Activated CD4-positive, alpha-beta T cell treated with anti-CD3 and anti-CD28 coated beads for 36 hours (primary cell): Measurements from ENCODE around the gene C2CD4D. TPM values are rescaled to one million over a fixed set of nuclear protein-coding genes. Genes with fewer than 3 reads are reported as not detected.
"Not testable (repeated sequence)": the region's sequence is repeated elsewhere in the genome, so short reads cannot be mapped to it uniquely, and the experiment has no call there.

Experiments used
- ATAC-seq: fragments of 200-7000 bp; cut with Tn5 transposase; one replicate; pipeline ENCODE4 v1.10.0; 2021; ENCODE audit warnings: mild to moderate bottlenecking, moderate library complexity
- CTCF ChIA-PET: fragments of 350-600 bp; sonication (Branson Sonifier 250); formaldehyde crosslinking; loops from one replicate; lab custom pipeline; 2021; ENCODE audit warnings: antibody characterized with exemption; lab: Charles Lee
- POLR2A ChIA-PET: fragments of 350-600 bp; sonication (Branson Sonifier 250); formaldehyde crosslinking; loops from one replicate; lab custom pipeline; 2021; ENCODE audit warnings: antibody characterized with exemption, inconsistent platforms; lab: Charles Lee
- DNase-seq: peaks from one replicate; pipeline ENCODE4 v3.0.0-alpha.2; 2020
- H3K27ac Mint-ChIP-seq: one replicate; pipeline ENCODE4 v1.8.0; 2021; ENCODE audit warnings: mixed read lengths
- H3K27me3 Mint-ChIP-seq: one replicate; pipeline ENCODE4 v1.8.0; 2021; ENCODE audit warnings: mixed read lengths
- H3K36me3 Mint-ChIP-seq: one replicate; pipeline ENCODE4 v1.8.0; 2021; ENCODE audit warnings: low read depth, mixed read lengths
- H3K4me1 Mint-ChIP-seq: one replicate; pipeline ENCODE4 v1.8.0; 2021; ENCODE audit warnings: mixed read lengths
- H3K4me3 Mint-ChIP-seq: one replicate; pipeline ENCODE4 v1.8.0; 2021; ENCODE audit warnings: mild to moderate bottlenecking, moderate library complexity, mixed read lengths
- H3K9me3 Mint-ChIP-seq: one replicate; pipeline ENCODE4 v1.8.0; 2021; ENCODE audit warnings: low read depth, mixed read lengths
- intact Hi-C, 2 experiments: fragments of 100-400 bp; cut with DNase I in 1 of 2; cut with micrococcal nuclease in 1 of 2; formaldehyde crosslinking; loops; one replicate each; pipeline versions ENCODE4 v1.14.2 to v1.15.1; 2022 to 2024; cut with DNase I, micrococcal nuclease
- total RNA-seq, 2 experiments: library from RNA; stranded (reverse); gene quantifications; one replicate each; pipeline ENCODE4 v1.2.3, GENCODE V29; 2021

C2CD4D gene
- total RNA-seq, 2 experiments from 2014 or later, result 2.1 to 2.4 TPM

DNA sequence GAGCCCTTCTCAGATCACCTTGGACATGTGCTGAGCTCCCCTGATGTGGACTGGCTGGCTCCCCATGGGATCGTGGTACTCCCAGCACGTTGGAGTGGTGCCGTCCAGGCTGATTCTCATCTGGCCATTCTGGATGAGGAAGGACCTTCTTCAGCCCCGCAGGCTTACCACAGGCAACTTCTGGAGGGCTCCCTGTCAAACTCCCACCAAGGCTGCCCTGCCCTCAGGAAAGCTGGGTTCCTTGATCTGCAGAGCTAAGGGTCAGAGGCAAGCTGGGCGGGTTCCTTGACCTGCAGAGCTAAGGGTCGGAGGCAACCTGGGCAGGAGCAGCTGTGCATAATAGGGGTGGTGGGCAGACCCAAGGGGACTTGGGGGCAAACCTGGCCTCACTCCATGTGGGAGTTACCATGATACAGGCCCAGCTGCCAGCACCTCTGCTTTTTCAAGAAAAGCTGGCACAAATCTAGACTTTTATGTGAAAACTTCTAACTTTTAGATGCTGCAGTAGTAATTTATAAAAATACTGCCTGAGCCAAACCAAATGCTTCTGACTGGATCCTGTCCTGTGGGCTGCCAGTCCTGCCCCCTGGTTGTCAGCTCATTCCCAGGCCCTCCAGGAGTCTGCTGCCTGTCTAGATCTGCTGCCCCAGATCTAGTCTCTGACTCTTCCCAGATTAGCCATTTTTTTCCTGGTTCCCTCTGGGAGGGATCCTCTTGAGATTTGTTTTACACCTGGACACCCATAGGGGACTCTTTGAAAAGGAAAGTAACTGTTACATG, 19.5 kb upstream of the C2CD4D start:
- DNase-seq (no peak), ATAC-seq (no peak)
- Mint-ChIP-seq H3K27me3 (no peaks in the 10 kb centered on the region), H3K36me3 (no peaks in the 10 kb centered on the region), H3K9me3 (no peaks in the 10 kb centered on the region), H3K4me1 (no peaks in the 10 kb centered on the region), H3K27ac (no peak overlapping the region), H3K4me3 (no peak overlapping the region)
- CTCF ChIA-PET, result interaction anchor here (0.7 to 1.6 kb wide), 7 partner anchors 10 to 265 kb away, joined by 3 to 5 read pairs (median 4); no protein-coding TSS in a partner anchor
- POLR2A ChIA-PET, result no interaction called here
- intact Hi-C loops, result no loop called here

DNA sequence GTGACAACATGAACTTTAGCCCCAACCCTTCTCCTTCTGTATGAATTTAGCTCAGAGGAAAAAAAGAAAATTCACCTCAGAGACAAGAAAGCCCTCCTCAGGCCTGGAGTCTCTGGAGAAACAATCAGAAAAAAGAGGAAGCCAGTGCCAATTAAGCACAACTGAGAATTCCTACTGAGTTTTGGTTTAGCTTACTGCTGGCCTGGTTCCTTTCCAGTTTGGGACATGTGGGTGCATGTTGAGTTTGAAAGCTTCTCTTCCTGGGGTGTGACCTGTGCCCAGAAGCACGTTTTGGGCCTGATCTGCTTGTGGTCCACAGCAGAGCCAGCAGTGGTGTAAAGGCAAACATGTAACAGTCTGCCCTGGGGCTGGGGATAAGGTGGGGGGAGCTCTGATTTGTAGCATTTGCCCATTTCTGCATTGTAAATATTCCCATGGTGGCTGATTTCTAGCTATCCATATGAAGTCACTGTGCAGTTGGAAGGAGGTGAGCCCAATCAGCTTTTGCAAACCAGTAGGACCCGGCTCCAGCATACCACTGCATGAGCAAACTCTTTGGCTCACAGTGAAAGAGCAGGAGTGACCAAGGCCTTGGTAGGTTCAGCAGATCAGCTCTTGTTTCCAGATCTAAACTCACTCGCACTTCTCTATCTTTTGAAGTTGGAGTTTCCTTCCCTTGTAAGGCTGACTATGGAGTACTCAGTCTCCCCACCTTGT, 18.6 kb upstream of the C2CD4D start:
- H3K27ac Mint-ChIP-seq, result peak overlapping the region; percentile 34
- DNase-seq, result no peak
- ATAC-seq, result no peak
- ChIA-PET POLR2A (no interaction called here), CTCF (interaction anchor here (0.6 to 1.6 kb wide), 5 partner anchors 22 to 601 kb away, joined by 3 to 5 read pairs (median 4); no protein-coding TSS in a partner anchor)
- intact Hi-C loops, result no loop called here
- no peaks in the 10 kb centered on the region for H3K9me3 Mint-ChIP-seq
- no peaks in the 10 kb centered on the region for H3K4me1 Mint-ChIP-seq
- no peaks in the 10 kb centered on the region for H3K36me3 Mint-ChIP-seq
- H3K4me3 Mint-ChIP-seq, result no peak overlapping the region
- no peaks in the 10 kb centered on the region for H3K27me3 Mint-ChIP-seq

DNA sequence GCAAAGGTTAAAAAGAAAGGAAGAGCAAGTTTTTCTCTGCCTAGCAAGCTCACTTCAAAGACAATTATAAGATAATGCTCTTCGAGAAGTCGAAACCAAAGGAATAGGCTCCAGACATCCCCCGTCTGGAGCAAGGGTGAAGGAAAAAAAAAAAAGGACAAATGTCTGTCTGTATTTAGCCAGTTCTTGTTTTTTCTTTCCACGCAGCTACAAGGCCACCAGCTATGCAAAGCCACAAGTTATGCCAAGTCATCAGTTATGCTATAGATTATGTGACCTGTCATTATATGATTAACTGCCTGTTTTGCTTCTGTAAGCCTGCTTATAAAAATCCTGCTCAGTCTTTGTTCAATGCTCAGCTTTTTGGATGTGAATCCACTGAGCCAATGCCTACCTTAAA, 16.3 kb upstream of the C2CD4D start:
- Mint-ChIP-seq H3K27me3 (no peaks in the 10 kb centered on the region), H3K27ac (no peak overlapping the region), H3K36me3 (peaks cover 1% of the 10 kb centered on the region), H3K9me3 (no peaks in the 10 kb centered on the region), H3K4me3 (no peak overlapping the region), H3K4me1 (no peaks in the 10 kb centered on the region)
- ATAC-seq (no peak), DNase-seq (no peak)
- intact Hi-C loops, result no loop called here
- CTCF ChIA-PET, result interaction anchor here (0.6 to 0.7 kb wide), 2 partner anchors 21 to 25 kb away, joined by 3 to 4 read pairs; no protein-coding TSS in a partner anchor
- POLR2A ChIA-PET, result interaction anchor here (0.6 kb wide), 1 partner anchor 37 kb away, joined by 3 read pairs; no protein-coding TSS in a partner anchor

- H3K27me3 Mint-ChIP-seq, H3K36me3 Mint-ChIP-seq, H3K4me3 Mint-ChIP-seq, H3K9me3 Mint-ChIP-seq, H3K27ac Mint-ChIP-seq, intact Hi-C loops, DNase-seq, H3K4me1 Mint-ChIP-seq, ATAC-seq: not testable (repeated sequence)
- ChIA-PET POLR2A (interaction anchor here (0.6 kb wide), 1 partner anchor 38 kb away, joined by 3 read pairs; no protein-coding TSS in a partner anchor), CTCF (interaction anchor here (0.6 to 0.7 kb wide), 2 partner anchors 20 to 26 kb away, joined by 3 to 4 read pairs; no protein-coding TSS in a partner anchor)
These were observed 15.9 kb upstream of the C2CD4D start for GRCh38 chr1:151855516-151855915.

GRCh38 chr1:151854658-151855057, 15.0 kb upstream of the C2CD4D start:
- peaks cover 9% of the 10 kb centered on the region for H3K36me3 Mint-ChIP-seq

GRCh38 chr1:151853411-151853943, 13.9 kb upstream of the C2CD4D start, which contains the start of gene THEM5:
THEM5 (minus strand) TSS chr1:151853712; CDS start chr1:151853565, 147 bp downstream.
- peaks cover 12% of the 10 kb centered on the region for H3K4me1 Mint-ChIP-seq
- H3K27ac Mint-ChIP-seq, result no peak within 1 kb of the TSS
- ATAC-seq (no peak), DNase-seq (no peak)
- intact Hi-C loops, result no loop called here
- ChIA-PET POLR2A (no interaction called here), CTCF (interaction anchor here (0.7 to 0.8 kb wide), 2 partner anchors 32 to 64 kb away, joined by 3 read pairs; no protein-coding TSS in a partner anchor)
- no peaks in the 10 kb centered on the region for H3K9me3 Mint-ChIP-seq
- no peaks in the 10 kb centered on the region for H3K27me3 Mint-ChIP-seq
- H3K36me3 Mint-ChIP-seq, result peaks cover 13% of the 10 kb centered on the region
- H3K4me3 Mint-ChIP-seq, result no peak within 1 kb of the TSS

More at GRCh38 chr1:151854658-151855057, 15.0 kb upstream of the C2CD4D start:
- POLR2A ChIA-PET, result no interaction called here
- no peaks in the 10 kb centered on the region for H3K4me1 Mint-ChIP-seq
- H3K9me3 Mint-ChIP-seq, result no peaks in the 10 kb centered on the region
- H3K4me3 Mint-ChIP-seq, result no peak overlapping the region
- CTCF ChIA-PET, result no interaction called here
- intact Hi-C loops, result no loop called here
- ATAC-seq, result no peak
- no peaks in the 10 kb centered on the region for H3K27me3 Mint-ChIP-seq
- no peak overlapping the region for H3K27ac Mint-ChIP-seq
- DNase-seq, result no peak

- Mint-ChIP-seq H3K27ac (no peak overlapping the region), H3K9me3 (no peaks in the 10 kb centered on the region), H3K4me3 (no peak overlapping the region), H3K27me3 (no peaks in the 10 kb centered on the region), H3K4me1 (peaks cover 18% of the 10 kb centered on the region), H3K36me3 (peaks cover 13% of the 10 kb centered on the region)
- ATAC-seq (no peak), DNase-seq (no peak)
- ChIA-PET CTCF (interaction anchor here (0.8 kb wide), 1 partner anchor 64 kb away, joined by 3 read pairs; no protein-coding TSS in a partner anchor), POLR2A (no interaction called here)
- intact Hi-C loops, result no loop called here
These were observed 13.1 kb upstream of the C2CD4D start for GRCh38 chr1:151852733-151853132.

DNA sequence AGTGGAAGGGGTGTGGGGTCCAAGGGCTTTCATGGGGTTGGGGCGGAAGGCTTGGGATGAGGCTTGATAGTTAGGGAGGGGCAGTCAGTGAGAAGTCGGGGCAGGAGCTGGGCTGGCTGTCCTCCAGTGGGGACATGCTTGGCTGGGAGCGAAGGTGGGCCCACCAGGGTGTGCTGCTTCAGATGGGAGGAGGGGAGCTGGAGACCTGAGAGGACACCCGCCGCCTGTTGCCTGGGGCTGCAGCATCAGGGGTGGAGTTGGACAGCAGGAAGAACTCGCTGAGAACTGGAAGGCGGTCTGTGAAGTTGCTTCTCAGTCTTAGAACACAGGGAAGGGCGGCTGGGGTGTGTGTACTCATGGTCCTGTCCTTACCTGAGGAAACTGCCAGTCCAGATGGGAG, 12.3 kb upstream of the C2CD4D start:
- H3K9me3 Mint-ChIP-seq, result no peaks in the 10 kb centered on the region
- no peak for ATAC-seq
- peak overlapping the region; percentile 2 for H3K27ac Mint-ChIP-seq
- H3K36me3 Mint-ChIP-seq, result peaks cover 13% of the 10 kb centered on the region
- H3K4me1 Mint-ChIP-seq, result peaks cover 23% of the 10 kb centered on the region
- no peaks in the 10 kb centered on the region for H3K27me3 Mint-ChIP-seq
- CTCF ChIA-PET, result no interaction called here
- DNase-seq, result no peak
- POLR2A ChIA-PET, result no interaction called here
- H3K4me3 Mint-ChIP-seq, result no peak overlapping the region
- intact Hi-C loops, result no loop called here

GRCh38 chr1:151849871-151850270, 10.3 kb upstream of the C2CD4D start:
- POLR2A ChIA-PET, result no interaction called here
- Mint-ChIP-seq H3K4me3 (no peak overlapping the region), H3K9me3 (no peaks in the 10 kb centered on the region), H3K27ac (peak overlapping the region; percentile 85), H3K36me3 (peaks cover 29% of the 10 kb centered on the region), H3K27me3 (no peaks in the 10 kb centered on the region), H3K4me1 (peaks cover 34% of the 10 kb centered on the region)
- no peak for DNase-seq
- intact Hi-C loops, result loop anchor here in 1 of 2 experiments (5.0 kb wide), 1 partner anchor 92 kb away; no protein-coding TSS in a partner anchor
- CTCF ChIA-PET, result no interaction called here
- ATAC-seq, result no peak

DNA sequence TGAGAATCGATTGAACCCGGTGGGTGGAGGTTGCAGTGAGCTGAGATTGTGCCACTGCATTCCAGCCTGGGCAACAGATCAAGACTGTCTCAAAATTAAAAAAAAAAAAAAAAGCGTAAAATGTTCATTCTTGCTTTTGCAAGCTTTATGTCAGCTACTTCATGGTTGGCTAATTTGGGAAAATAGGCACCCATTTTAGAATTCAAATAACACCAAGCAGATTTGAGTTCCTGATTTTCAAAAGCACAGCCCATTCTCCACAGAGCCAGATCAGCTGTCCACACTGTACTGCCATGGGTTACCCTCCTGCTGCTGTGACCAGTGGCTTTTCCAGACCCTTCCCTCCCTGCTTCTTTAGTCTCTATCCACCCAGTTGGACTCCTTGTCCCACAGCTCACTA, 9.5 kb upstream of the C2CD4D start:
- DNase-seq (no peak), ATAC-seq (no peak)
- peak overlapping the region; percentile 85 for H3K27ac Mint-ChIP-seq
- H3K36me3 Mint-ChIP-seq, result peaks cover 35% of the 10 kb centered on the region
- peaks cover 34% of the 10 kb centered on the region for H3K4me1 Mint-ChIP-seq
- ChIA-PET POLR2A (interaction anchor here (0.6 kb wide), 1 partner anchor 56 kb away, joined by 3 read pairs; no protein-coding TSS in a partner anchor), CTCF (interaction anchor here (0.6 to 3.2 kb wide), 6 partner anchors 9 to 151 kb away, joined by 3 to 18 read pairs (median 4); partner anchors contain the start of genes C2CD4D and MRPL9)
- intact Hi-C loops, result loop anchor here in 1 of 2 experiments (5.0 kb wide), 1 partner anchor 93 kb away; no protein-coding TSS in a partner anchor
- no peak overlapping the region for H3K4me3 Mint-ChIP-seq
- H3K9me3 Mint-ChIP-seq, result no peaks in the 10 kb centered on the region
- no peaks in the 10 kb centered on the region for H3K27me3 Mint-ChIP-seq
